GM19328 (cell line): Measurements from ENCODE around the gene MAPK8IP3.
A peak's percentile ranks its signal among the peaks of the same experiment; 100 is the strongest.

ENCODE experiments used
- ATAC-seq: cut with Tn5 transposase; IDR thresholded peaks from one replicate; pipeline ENCODE4 v1.9.1; 2021; ENCODE audit warnings: mild to moderate bottlenecking, moderate library complexity; ENCODE audit not compliant: unreplicated experiment

MAPK8IP3 gene

DNA sequence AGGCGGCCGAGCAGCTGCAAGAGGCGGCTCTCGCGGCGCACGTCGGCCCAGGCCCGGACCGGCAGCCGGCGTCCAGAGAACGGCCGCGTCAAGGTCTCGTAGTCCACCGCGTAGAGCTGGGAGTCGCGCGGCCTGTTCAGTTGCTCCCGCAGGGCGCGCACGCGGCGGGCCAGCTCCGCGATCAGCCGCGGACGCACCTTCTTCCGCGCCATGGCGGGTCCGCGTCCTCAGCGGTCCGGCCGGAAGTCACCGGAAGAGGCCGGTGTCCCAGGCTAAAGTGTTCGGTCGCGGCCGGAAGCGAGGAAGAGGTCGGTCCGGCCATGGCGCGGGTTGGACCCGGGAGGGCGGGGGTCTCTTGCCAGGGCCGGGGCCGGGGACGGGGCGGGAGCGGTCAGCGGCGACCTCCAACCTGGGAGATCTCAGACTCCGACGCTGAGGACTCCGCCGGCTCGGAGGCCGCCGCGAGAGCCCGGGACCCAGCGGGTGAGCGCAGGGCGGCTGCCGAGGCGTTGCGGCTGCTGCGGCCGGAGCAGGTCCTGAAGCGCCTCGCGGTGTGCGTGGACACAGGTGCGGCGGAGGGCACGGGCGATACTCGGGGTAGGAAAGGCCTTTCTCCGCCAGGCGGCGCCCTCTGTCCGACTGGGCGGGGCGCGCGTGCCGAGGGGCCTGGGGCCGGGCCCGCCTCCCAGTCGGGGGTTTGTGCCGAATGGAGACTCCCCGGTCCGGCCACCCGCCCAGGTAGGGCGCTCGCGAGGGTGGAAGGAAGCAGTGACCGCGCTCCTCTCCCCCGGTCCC lies 67.1 kb downstream of the MAPK8IP3 start, which contains the start of gene MRPS34:
Gene MRPS34 (minus strand): TSS at position 227 of the 795 bp plus-strand sequence. CDS start 15 bp downstream, at position 212.
- ATAC-seq: no peak

DNA sequence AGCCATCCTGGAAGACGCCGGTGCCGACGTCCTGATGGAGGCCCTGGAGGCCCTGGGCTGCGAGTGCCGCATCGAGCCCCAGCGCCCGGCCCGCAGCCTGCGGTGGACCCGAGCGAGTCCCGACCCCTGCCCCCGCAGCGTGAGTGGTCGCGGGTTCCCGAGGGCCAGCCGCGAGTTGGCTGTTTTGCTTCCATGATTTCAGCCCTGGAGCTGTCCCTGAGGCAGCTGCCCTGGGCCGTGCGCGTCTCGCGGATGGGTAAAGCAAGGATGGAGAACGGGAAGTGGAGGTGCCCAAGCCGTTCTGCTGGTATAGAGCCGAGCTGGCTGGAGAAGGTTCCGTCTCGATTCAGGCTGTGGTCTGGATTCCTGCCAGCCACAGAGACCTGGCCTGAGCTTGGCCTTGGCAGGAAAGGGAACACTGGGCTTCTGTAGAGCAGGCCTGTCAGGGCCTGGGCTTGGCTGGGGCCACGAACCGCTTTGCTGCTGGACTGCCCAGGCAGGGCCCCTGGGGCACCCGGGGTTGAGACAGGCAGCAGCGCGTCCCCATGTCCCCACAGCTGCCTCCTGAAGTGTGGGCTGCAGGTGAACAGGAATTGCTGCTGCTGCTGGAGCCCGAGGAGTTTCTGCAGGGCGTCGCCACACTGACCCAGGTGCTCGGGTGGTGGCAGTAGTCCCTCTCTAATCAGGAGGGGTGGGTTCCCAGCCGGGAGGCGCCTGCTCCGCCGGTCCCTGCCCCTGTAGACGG lies 67.9 kb downstream of the MAPK8IP3 start:
- ATAC-seq: no peak

- no peak for ATAC-seq
Measured at GRCh38 chr16:1774448-1774780, 68.4 kb downstream of the MAPK8IP3 start.

GRCh38 chr16:1775006-1775845 lies 69.2 kb downstream of the MAPK8IP3 start:
- no peak for ATAC-seq

- no peak for ATAC-seq
Measured at GRCh38 chr16:1775846-1776671, 70.1 kb downstream of the MAPK8IP3 start.

DNA sequence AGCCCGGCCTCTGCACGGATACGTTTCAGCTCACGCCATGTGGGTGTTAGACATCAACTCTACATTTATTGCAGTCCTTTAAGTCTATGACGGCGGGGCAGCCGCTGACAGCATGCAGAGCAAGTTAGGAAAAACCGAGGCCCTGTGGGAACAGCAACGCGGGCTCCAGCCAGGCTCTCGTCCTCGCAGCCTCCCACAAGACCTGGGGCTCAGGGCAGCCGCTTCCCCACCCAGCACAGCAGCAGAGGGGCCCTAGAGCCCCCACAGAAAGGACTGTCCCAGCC lies 70.6 kb downstream of the MAPK8IP3 start:
- ATAC-seq: no peak

DNA sequence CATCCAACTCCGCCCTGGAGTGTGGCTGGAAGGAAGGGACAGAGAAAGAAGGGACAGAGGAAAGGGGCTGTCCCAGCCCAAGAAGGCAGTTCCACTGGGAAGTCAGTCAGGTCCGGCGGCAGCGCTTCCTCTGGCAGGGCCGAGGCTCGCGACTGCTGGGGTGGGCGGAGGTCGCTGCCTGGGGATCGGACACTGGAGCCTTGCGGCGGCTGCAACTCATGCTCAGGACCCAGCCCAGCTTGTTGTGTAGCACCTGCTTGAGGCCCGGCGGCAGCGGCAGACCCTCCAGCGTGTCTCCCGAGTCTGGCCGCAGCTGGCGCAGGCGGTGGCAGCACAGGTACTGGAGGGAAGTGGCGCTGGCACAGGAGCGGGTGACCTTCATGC lies 71.0 kb downstream of the MAPK8IP3 start:
- no peak for ATAC-seq

GRCh38 chr16:1777375-1778199 lies 71.6 kb downstream of the MAPK8IP3 start:
- ATAC-seq: no peak

GRCh38 chr16:1778200-1779179 lies 72.5 kb downstream of the MAPK8IP3 start:
- no peak for ATAC-seq

DNA sequence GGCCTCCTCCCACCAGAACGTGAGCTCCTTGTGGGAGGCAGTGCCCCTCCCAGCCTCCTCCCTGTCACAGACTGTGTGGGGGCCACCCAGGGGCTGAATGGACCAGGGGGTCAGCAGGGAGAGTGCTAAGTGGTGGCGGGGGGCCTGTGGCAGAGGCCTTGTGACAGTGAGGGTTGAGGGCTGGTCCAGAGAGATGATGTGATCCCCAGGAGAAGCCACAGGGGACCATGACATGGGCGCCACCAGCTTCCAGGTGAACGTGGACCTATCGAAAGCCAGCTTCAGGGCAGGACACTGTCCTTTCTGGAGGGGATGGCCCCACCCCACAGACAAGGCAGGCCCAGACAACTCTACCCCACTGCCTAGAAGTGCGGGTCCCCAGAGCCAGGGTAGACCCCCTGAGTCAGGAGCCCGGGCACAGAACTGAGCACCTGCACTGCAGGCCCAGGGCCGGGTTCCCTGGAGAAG lies 73.3 kb downstream of the MAPK8IP3 start:
- no peak for ATAC-seq

DNA sequence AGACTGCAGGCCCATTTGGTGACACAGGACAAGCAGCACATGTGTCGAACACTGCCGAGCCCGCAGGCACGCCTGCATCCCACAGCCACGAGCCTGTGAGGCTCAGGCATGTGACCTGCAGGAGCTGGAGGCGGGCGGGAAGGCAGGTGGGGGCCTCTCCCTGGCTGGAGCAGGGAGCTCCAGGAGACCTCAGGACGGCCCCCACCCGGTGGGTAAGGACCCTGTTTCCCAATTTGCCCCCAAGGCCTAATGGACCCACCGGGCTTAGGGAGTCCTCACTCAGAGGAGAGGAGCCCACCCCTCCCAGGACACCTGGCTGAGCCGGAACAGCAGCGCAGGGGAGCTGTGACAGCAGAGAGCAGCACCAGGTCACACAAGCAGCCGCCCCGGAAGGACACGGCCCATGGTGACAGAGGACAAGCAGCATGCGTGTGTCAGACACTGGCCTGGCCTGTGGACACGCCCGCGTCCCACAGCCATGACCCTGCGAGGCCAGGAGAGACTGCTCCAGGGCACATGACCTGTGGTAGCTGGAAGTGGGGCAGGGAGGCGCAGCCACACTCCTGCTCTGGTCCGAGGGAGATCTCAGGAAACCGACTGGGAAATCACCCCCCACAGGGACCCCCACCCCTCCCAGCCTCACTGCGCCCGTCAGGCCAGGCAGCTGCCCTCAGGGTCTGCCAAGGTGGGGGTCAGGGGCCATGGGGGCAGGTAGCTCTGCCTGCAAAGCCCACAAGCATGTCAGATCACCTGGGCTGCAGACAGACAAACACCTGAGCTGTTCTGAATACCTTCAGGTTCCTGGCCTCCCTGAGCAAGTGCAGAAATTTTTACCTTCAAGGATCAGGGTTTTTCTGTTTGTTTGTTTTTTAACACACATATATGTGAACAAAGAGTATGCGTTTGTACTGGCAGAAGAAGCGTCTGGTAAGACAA lies 74.0 kb downstream of the MAPK8IP3 start:
- no peak for ATAC-seq

- ATAC-seq: no peak
Measured at GRCh38 chr16:1780677-1781072, 74.7 kb downstream of the MAPK8IP3 start.

DNA sequence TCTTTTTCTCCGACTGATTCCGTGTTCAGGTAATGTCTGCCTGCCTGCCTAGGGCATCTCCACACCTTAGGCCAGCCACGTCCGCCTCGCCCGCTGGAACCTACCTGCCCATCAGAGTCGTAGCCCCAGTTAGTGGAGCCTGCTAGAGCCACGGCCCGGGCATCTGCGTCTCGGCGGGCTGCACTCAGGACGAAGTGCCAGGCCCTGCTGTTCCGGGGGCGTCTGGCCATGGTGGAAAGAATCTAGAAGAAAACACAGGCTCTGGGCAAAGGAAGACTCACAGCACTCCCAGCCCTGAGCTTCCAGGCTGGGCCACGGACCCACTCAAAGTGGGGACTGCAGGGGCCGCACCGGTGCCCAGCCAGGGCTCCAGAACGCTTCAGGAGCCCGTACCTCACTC lies 75.3 kb downstream of the MAPK8IP3 start:
- ATAC-seq: no peak

DNA sequence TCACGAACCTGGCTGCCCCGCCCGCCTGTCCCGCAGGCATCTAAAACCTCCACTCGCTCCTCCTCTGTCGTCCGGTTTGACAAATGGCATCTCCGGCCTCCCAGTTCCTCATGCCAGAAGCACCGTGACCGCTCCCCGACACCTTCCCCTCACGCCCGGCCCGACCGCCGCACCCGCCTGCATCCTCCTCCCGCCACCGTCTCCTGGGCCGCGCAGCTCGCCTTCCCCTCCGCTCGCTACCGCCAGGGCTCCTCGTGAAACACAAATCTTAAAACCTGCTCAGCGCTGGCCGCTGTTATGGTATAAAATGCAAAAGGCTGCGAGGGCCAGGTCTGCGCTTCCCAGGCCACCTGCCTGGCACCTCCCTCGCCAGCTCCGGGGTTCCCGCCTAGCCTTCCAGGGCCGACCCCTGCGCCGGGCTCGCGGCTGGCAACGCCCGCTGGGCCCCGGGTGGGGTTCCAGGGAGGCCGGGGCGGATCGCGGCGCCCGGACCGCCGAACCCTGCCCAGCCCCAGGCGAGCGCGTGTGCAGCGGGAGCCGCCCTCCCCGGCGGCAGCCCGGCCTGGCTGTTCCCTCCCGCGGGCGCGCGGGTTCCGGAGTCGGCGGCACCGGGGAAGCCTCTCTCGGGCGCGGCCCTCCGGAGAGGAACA lies 75.9 kb downstream of the MAPK8IP3 start:
- peak; percentile 6 for ATAC-seq

GRCh38 chr16:1782408-1783264 lies 76.6 kb downstream of the MAPK8IP3 start, which contains the start of the genes NUBP2 and SPSB3:
Gene NUBP2 (plus strand): TSS chr16:1782960. CDS start chr16:1783021, 61 bp downstream.
Gene SPSB3 (minus strand): TSS chr16:1782571. CDS start chr16:1781483, 1,088 bp downstream.
- peak; percentile 79 for ATAC-seq
